Liver (tissue), 2 donors: ENCODE data around the gene HNRNPUL1.

Experiments used
- TF ChIP-seq, protein P1 (sequence below): fragments of 150-350 bp; IDR thresholded peaks from 2 replicates; pipeline ENCODE4 v1.5.1; 2017; ENCODE audit warnings: improper control_type of control experiment, low read depth, low read length; ENCODE audit not compliant: missing input control
- TF ChIP-seq, protein P2 (sequence below): IDR thresholded peaks from 2 replicates; pipeline ENCODE4 v1.6.1; 2016; ENCODE audit warnings: antibody characterized with exemption, mild to moderate bottlenecking
- donor health status: healthy.

GRCh38 chr19:41295499-41295898 is 31.3 kb downstream of the HNRNPUL1 start:
- TF ChIP-seq, protein P1, sequence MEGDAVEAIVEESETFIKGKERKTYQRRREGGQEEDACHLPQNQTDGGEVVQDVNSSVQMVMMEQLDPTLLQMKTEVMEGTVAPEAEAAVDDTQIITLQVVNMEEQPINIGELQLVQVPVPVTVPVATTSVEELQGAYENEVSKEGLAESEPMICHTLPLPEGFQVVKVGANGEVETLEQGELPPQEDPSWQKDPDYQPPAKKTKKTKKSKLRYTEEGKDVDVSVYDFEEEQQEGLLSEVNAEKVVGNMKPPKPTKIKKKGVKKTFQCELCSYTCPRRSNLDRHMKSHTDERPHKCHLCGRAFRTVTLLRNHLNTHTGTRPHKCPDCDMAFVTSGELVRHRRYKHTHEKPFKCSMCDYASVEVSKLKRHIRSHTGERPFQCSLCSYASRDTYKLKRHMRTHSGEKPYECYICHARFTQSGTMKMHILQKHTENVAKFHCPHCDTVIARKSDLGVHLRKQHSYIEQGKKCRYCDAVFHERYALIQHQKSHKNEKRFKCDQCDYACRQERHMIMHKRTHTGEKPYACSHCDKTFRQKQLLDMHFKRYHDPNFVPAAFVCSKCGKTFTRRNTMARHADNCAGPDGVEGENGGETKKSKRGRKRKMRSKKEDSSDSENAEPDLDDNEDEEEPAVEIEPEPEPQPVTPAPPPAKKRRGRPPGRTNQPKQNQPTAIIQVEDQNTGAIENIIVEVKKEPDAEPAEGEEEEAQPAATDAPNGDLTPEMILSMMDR = no peak
- TF ChIP-seq, protein P2, sequence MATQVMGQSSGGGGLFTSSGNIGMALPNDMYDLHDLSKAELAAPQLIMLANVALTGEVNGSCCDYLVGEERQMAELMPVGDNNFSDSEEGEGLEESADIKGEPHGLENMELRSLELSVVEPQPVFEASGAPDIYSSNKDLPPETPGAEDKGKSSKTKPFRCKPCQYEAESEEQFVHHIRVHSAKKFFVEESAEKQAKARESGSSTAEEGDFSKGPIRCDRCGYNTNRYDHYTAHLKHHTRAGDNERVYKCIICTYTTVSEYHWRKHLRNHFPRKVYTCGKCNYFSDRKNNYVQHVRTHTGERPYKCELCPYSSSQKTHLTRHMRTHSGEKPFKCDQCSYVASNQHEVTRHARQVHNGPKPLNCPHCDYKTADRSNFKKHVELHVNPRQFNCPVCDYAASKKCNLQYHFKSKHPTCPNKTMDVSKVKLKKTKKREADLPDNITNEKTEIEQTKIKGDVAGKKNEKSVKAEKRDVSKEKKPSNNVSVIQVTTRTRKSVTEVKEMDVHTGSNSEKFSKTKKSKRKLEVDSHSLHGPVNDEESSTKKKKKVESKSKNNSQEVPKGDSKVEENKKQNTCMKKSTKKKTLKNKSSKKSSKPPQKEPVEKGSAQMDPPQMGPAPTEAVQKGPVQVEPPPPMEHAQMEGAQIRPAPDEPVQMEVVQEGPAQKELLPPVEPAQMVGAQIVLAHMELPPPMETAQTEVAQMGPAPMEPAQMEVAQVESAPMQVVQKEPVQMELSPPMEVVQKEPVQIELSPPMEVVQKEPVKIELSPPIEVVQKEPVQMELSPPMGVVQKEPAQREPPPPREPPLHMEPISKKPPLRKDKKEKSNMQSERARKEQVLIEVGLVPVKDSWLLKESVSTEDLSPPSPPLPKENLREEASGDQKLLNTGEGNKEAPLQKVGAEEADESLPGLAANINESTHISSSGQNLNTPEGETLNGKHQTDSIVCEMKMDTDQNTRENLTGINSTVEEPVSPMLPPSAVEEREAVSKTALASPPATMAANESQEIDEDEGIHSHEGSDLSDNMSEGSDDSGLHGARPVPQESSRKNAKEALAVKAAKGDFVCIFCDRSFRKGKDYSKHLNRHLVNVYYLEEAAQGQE = no peak
